HG03469 (cell line): ENCODE data around the gene ARHGEF28.

ENCODE experiments used
- ATAC-seq: cut with Tn5 transposase; IDR thresholded peaks from one replicate; pipeline ENCODE4 v1.9.1; 2021; ENCODE audit warnings: mild to moderate bottlenecking, moderate library complexity, moderate number of reproducible peaks; ENCODE audit not compliant: unreplicated experiment

Gene ARHGEF28

DNA sequence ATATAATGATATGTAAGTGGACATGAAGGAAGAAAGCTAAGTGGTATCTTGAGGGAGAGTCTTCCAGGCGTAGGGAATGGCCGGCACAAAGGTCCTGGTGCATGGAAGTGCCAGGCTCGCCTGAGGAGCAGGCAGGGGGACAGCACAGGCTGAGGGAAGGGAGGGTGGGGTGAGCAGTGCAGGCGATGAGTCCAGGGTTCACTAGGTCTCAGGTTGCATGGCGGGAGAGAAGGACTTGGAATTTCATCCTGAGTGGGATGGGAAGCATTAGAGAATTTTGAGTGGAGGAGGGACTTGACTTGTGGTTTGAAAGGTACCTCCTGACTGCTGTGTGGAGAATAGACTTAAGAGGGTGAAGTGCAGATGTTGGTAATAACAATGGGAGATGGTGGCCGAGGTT, 268.9 kb downstream of the ARHGEF28 start:
- no peak for ATAC-seq

DNA sequence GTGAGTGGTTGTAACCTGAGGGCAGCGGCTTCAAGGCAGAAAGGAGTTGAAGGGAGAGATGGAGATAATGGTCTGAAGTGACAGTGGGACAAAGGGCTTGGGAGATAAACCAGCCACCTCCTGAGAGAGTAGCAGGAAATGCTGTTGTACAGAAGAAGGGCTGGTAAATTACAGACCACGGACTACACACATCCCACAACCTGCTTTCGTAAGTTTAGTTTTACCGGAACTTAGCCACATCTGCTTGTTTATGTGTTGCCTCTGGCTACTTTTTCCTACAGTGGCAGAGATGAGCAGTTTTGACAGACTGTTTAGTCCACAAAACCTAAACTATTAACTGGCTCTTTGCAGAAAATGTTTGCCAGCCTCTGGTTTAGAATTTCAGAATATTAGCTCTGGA, 269.5 kb downstream of the ARHGEF28 start:
- no peak for ATAC-seq

DNA sequence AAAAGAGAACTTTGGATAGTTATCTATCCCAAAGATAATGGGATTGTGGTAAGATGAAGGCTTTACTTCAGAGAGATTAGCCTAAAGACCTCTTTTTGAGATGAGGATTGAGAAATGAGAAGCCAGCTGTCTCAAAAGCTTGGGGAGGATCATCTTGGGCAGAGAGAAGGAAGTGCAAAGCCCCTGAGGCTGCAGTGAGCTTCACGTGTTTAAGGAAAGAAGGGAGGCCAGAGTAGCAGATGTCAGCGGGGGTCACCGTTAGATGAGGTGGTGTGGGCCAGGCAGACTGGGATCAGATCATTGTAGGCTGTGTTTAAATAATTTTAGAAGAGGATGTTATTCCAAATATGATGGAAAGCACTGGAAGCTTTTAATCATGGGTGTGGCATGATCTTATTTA, 270.1 kb downstream of the ARHGEF28 start:
- ATAC-seq = no peak

DNA sequence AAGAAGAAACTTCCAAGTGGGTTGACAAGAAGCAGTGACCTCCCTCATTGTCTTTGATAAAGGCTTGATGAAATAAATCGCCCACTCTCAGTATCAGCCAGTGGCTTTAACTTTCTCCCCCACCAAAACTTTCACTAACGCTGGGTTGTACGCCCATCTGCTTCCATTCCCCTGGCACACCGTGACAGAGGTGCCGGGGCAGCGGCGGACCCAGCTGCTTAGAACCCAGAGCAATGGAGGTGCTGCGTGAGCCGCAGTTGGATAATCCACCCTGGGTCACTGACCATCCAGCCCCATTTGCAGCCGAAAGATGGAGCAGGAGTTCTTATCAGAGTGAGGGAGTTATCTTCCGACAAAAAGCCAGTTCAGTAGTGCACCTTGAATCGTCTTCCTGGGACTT, 270.7 kb downstream of the ARHGEF28 start:
- no peak for ATAC-seq

DNA sequence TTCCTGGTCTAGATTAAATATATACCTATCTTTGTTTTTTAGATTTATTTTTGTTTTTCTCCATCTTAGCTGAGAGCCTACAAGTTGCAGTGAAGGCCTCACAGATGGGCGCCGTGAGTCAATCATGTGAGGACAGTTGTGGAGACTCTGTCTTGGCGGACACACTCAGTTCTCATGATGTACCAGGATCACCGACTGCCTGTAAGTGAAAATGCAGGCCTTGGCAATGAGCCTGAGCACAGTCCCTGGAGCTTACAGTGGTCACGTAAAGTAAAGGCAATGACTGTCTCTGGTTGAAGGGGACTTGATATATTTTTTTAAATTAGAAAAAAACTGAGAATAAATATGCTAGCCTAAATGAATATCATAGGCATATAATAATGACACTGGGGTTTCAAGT, 271.9 kb downstream of the ARHGEF28 start:
- no peak for ATAC-seq

DNA sequence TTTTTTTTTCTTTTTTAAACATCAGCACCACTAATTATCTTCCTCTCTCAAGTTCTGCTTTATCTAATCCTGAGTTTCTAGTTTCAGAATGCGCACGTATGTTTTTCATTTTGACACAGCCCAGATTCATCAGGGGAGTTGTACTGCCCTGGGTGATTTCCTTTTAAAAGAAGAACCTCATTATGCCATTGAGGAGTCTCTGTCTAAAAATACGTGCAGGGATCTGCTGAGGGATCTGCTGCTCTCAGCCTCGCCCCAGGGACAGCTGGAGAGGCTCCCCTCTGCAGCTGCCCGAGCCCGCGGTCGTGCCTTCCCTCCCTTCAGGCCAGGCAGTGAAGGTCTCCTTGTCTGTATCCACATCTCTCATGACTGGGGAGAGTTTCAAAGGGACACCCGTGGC, 273.1 kb downstream of the ARHGEF28 start:
- ATAC-seq = no peak

DNA sequence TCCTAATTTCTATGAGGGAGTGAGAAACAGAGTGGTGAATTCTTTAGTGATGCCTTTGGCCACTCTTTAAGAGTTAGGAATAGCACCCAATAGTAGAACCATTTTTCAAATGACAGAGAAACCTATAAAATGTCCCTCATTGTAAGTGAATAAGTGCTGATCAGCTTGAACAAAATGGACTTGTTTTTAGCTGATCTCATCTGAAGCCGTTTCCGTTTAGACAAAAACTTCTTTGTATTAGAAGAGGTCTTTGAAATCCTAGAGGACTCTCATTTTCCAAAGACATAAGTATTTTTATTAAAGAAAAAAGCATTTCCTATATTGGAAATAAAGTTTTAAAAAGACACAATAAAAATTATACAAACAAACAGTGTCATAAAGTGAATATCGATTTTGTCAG, 273.9 kb downstream of the ARHGEF28 start:
- ATAC-seq = no peak

DNA sequence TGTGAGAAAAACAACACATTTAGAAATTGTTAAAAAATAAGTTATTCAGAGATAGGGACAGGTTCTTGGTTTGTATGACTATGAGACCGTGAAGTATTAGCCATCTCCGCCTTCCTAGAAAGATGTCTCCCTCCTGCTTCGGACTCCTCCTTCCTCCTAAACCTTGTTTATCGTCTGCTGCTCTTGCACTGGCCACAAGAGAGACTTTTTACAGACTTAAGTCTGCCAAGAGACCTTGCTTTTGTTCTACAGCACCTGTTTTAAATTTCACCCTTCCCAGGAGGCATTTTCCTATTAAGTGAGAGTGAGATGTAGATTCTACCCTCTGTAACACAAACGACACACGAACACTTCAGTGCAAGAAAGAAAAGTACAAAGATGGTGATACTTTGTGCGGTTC, 274.6 kb downstream of the ARHGEF28 start:
- ATAC-seq = no peak

DNA sequence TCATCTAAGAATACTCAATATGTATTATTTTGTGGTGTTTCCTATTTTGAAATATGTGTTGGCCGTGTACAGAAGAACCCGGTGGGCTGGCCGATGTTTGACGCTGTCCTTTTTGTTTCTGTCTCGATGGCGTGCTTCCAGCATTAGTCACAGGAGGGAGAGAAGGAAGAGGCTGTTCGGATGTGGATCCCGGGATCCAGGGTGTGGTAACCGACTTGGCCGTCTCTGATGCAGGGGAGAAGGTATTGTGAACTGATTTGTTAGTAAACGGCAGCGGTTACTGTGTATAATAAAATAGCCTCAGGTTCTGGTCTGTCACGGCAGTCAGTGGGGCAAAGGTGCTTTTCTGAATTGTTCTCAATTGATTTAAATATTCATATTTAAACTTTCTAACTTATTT, 275.0 kb downstream of the ARHGEF28 start:
- ATAC-seq = no peak

DNA sequence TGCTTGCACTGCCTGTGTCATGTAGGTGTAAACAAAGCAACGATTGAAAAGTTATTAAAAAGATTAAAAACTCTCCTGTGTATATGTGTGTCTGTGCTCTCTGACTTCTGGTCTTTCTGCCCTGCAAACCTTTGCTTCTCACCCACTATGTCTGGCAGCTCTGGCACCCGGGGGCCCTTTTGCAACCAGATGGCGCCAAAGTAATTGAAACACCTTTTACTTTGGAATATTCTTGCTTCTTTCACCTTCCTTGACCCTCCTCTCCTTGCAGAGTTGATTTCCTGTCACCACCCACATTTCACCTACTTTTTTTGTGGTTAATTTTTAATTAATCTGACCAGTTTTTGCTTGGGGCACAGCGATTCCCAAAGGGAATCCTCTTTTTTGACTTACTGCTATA, 275.5 kb downstream of the ARHGEF28 start:
- no peak for ATAC-seq

DNA sequence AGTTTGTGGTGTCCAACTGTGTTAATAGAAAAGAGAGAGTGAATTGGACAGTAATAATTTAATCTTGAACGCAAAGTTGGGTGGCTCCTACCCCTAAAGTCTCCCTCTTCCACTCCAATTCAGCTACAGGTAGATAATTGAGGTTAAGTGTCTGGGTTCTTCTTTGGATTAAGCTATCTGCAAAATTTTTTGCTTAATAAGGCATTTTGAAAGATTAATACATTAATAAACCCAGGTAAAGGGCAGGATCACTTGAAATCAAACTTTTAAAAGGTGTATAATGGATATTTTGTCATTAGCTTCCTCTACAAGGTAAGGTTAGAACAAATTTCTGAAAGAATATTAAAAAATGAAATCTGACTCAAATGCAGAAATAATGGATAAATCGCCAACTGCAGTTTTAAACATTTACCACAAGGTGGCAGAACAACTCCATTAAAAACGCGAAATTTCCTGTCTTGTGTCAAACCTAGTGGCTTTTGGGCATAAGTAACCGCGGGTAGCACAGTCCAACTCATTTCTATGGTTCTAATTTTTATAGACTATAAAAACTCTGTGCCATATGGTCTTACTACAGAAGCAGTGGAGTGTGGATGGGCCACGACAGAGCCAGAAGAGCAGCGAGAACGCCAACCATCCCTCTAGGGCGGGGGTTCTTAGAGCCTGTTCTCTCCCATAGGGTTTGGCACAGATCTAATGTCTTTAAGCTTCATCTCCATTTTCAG, 276.5 kb downstream of the ARHGEF28 start:
- no peak for ATAC-seq

DNA sequence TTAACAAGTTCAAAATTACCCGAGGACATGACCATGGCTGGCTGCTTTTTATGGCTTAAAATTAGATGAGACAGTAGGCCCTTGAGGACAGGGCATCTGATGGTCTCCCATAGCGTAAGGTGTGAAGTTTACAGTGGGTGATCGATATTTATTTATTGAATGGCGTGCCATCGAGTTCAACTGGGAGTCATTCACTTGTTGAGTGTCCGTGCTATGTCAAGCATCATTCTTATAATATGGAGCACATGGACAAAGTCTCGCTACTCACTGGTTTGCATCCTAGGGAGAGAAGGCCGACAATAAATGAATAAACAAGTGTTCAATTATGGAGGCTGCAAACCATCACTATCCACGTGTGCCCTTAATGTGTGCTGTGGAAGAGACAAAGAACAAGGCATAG, 277.2 kb downstream of the ARHGEF28 start:
- no peak for ATAC-seq

DNA sequence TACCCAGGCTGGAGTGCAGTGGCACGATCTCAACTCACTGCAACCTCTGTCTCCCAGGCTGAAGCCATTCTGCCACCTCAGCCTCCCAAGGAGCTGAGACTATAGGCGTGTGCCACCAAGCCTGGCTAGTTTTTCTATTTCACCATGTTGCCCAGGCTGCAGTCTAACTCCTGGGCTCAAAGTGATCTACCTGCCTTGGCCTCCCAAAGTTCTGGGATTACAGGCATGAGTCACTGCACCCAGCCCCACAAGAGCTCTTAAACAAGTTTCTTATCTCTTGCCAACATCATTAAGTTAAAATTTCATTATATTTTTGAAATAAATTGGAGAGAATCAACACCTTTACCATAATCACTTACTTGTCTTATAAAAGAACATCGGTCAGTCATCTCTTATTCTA, 280.3 kb downstream of the ARHGEF28 start:
- no peak for ATAC-seq

DNA sequence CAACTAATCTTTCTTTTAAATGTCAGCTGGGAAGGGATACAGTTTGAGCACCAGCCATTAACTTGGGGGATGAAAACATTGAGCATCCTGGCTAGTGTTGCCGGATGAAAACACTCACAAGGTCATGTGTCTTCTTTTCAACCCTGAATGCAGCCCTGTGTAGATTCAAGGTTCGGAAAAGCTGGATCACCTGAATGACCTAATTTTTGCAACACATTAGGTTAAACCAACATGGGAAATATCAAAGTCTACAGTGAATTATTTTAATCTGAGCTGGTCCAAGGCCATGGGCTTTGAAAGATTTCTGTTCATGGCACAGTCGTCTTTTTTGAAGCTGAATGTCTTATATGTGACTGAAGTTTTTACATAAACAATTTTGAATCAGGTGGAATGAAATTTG, 281.2 kb downstream of the ARHGEF28 start:
- ATAC-seq = no peak

DNA sequence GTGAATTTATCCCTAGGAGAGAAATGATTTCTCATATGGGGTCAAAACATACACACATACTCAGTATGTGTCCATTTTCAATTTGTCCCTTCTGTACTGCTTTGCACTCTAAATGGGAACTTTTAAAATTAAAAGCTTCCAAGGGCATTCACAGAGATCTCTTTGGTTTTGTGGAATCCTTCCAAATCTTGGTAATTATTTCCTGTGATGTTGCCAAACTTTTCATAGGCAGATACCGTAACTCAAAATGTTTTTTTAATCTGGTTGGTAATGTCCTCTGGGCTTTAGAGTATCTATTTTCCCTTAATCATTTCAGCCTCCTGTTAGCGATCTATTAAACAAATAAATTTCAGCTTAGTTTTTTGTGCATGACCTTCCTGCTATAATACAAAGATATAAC, 282.4 kb downstream of the ARHGEF28 start:
- no peak for ATAC-seq

DNA sequence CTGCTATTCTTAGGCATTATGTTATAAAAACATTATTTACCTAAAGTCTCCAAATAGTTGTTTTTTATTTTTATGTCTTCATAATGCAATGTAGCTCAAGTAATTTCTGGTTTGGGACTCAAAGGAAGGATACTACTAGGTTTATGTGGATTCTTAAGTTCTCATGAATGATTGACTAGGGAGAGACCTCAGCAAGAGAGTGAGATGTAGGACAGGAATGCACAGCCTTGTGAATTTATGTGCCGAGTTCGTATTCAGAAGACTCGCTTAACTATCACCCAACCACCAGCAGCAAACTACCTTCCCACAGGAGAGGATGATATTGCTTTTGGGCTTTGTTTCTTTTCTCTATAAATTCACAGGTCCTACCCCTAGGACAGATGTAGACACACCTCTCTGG, 282.9 kb downstream of the ARHGEF28 start:
- no peak for ATAC-seq

DNA sequence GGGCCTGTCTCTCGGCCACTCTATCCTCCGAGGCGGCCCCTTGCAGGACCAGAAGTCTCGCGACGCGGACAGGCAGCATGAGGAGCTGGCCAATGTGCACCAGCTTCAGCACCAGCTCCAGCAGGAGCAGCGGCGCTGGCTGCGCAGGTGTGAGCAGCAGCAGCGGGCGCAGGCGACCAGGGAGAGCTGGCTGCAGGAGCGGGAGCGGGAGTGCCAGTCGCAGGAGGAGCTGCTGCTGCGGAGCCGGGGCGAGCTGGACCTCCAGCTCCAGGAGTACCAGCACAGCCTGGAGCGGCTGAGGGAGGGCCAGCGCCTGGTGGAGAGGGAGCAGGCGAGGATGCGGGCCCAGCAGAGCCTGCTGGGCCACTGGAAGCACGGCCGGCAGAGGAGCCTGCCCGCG, 283.5 kb downstream of the ARHGEF28 start:
- no peak for ATAC-seq

DNA sequence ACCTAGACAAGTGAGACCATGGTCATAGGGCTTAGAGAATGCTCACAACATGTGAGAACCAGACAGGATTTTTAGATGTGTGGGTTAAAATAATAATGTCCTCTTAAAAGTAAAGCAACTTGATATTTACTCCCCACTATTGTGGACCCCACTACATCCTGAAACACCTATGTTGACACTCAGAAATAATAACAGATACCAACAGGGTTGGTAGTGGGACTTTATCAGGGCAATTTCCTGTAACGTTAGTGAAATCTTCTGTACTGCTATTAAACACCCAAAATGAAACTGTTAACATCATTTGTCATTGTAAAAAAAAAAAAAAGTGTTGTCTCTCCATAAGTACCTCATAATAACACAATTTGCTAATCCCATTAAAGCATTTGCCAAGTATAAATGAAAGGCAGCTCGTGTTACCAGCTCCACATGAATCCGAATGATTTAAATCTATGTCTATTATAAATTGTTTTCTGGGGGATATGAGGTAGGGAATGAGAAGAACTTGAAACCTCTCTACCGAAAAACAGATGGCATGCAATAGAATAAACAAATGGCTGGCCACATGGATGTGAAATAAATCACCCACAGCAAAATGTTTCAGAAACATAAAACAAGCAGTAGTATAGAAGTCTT, 285.9 kb downstream of the ARHGEF28 start:
- no peak for ATAC-seq

DNA sequence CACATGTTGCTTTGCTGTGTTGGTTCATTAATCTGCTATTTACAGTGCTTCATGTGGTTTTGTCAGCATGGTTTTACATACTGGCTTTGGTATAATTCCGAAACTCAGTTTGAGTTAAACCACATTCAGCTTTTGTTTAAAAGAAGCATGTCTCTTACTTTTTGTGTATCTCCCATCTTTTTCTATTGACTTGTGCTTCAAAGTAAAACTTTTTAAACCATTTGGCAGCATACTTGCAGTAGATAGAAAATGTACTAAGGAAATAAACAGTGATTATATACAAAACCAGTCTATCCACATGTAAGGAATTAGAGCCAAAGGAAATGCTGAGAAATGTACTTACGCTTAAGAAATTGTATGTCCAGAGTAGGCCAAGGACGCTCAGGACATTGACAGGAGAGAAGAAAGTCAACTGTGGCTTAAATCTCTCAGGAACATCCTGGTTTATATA, 286.9 kb downstream of the ARHGEF28 start:
- ATAC-seq = no peak

DNA sequence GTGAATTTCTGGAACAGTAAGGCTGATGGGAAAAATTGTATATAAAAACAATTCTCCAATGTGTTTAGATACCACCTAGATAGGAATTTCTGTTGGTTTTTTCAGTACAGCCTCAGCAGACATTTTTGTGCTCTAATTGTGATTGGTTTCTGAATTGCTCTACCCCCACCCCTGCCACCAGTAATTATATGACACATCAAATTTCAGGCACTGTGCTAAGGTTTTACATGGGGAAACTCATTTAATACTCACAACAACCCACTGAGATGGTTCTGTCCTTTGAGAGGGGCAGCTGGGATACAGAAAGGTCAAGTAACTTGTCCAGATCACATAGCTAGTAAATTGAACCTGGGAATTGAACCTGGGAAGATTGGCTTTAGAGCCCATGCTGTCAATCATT, 288.0 kb downstream of the ARHGEF28 start:
- ATAC-seq = no peak

DNA sequence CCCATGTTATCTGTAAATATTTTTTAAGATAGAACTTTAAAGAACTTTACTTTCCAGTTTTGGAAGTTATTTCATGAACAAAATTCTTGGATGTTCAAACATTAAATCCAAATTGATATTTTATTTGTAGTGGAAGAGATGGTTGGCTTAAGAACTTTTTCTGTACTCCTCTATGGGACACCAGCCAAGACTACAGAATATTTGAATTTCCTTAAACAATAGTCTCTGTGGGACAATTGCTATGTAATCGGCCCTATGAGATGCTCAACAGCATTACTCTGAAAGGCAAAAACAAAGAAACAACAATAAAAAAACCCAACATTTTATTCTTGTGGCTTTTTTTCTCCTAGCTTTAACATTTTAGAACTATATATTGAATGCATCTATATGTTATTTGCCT, 289.3 kb downstream of the ARHGEF28 start:
- ATAC-seq = no peak

DNA sequence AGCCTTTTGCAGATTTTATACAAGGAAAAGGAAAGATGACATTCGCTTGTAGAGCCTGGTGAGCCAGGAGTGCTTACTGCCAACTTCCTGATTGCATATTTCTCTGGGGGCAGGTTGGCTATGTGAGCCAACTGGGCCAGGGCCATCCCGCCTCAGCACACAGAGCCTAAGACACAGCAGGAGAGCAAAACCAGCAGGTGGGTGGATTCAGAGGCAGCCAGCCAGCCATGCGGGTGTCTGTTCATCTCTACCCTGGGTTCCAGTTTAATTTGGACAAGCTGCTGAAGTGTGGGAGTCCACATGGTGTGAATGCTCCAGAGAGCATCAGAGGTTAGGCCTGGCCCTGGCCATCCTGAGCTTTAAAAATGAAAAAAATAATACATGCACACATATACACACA, 291.4 kb downstream of the ARHGEF28 start:
- ATAC-seq = no peak

DNA sequence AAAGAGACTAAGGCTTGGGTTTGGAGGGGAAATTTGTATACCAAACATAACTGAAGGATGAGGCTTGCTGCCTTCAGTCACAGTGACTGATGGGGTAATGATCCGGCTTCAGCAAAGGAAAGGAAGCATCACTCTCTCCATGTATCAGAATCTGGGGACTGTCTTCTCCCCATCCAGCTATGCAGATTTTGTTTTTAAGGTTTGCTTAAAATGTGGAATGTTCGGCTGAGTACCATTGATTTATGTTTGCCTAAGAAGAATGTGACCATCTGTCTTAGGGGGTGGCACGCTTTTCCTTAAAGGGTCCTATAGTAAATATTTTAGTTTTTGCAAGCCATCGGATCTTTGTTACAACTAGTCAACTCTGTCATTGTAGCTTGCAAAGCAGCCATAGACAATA, 291.9 kb downstream of the ARHGEF28 start:
- ATAC-seq = no peak
